ENCODE data around the gene PRTG.
"Not testable (repeated sequence)": the region's sequence is repeated elsewhere in the genome, so short reads cannot be mapped to it uniquely, and the experiment has no call there.

The PRTG gene

GRCh38 chr15:55768670-55769185 lies 25.8 kb upstream of the PRTG start:
- Histone ChIP-seq H3K27ac (no peak overlapping the region), H3K9ac (no peak overlapping the region), H3K36me3 (ENCODE audit: control insufficient read depth, insufficient read depth, low read length) (no peaks in the 10 kb centered on the region), H2AFZ (peak overlapping the region; percentile 28), H3K9me3 (ENCODE audit: control insufficient read depth, low read length) (no peaks in the 10 kb centered on the region), H3K27me3 (ENCODE audit: control insufficient read depth, insufficient read depth, low read length) (no peaks in the 10 kb centered on the region), H3K79me2 (no peaks in the 10 kb centered on the region), H3K4me1 (peaks cover 3% of the 10 kb centered on the region), H3K4me3 (ENCODE audit: low read depth, low read length) (no peak overlapping the region), H3K4me2 (ENCODE audit: low read length) (no peak overlapping the region)
- TF ChIP-seq, protein P1, sequence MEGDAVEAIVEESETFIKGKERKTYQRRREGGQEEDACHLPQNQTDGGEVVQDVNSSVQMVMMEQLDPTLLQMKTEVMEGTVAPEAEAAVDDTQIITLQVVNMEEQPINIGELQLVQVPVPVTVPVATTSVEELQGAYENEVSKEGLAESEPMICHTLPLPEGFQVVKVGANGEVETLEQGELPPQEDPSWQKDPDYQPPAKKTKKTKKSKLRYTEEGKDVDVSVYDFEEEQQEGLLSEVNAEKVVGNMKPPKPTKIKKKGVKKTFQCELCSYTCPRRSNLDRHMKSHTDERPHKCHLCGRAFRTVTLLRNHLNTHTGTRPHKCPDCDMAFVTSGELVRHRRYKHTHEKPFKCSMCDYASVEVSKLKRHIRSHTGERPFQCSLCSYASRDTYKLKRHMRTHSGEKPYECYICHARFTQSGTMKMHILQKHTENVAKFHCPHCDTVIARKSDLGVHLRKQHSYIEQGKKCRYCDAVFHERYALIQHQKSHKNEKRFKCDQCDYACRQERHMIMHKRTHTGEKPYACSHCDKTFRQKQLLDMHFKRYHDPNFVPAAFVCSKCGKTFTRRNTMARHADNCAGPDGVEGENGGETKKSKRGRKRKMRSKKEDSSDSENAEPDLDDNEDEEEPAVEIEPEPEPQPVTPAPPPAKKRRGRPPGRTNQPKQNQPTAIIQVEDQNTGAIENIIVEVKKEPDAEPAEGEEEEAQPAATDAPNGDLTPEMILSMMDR (IDR thresholded peaks at IDR 0.05) = no peak

GRCh38 chr15:55766676-55767075 lies 23.7 kb upstream of the PRTG start:
- H3K27ac ChIP-seq = no peak overlapping the region
- no peak overlapping the region for H3K4me3 ChIP-seq (ENCODE audit: low read depth, low read length)
- no peaks in the 10 kb centered on the region for H3K9me3 ChIP-seq (ENCODE audit: control insufficient read depth, low read length)
- no peaks in the 10 kb centered on the region for H3K27me3 ChIP-seq (ENCODE audit: control insufficient read depth, insufficient read depth, low read length)
- no peaks in the 10 kb centered on the region for H3K36me3 ChIP-seq (ENCODE audit: control insufficient read depth, insufficient read depth, low read length)
- no peaks in the 10 kb centered on the region for H3K79me2 ChIP-seq
- TF ChIP-seq, protein P1 (IDR thresholded peaks at IDR 0.05) = no peak
- H2AFZ ChIP-seq = no peak overlapping the region
- H3K4me1 ChIP-seq = peaks cover 3% of the 10 kb centered on the region
- no peak overlapping the region for H3K9ac ChIP-seq
- no peak overlapping the region for H3K4me2 ChIP-seq (ENCODE audit: low read length)

DNA sequence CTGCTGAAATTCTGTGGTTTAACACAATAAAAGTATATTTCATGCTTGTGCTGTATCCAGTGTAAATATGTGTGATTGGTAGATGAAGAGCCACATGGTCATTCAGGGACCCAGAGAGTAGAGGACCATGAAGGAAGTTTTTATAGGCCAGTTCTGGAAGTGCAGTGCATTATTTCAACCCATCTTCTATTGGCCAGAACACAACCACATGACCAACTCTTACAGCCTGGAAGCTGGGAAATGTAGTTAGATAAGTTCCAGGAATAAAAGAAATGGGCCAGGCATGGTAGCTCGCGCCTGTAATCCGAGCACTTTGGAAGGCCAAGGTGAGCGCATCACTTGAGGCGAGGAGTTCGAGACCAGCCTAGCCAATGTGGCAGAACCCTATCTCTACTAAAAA lies 21.4 kb upstream of the PRTG start:
- Histone ChIP-seq H3K4me3 (ENCODE audit: low read depth, low read length) (no peak overlapping the region), H3K4me1 (peaks cover 3% of the 10 kb centered on the region), H2AFZ (no peak overlapping the region), H3K27ac (no peak overlapping the region), H3K9me3 (ENCODE audit: control insufficient read depth, low read length) (no peaks in the 10 kb centered on the region), H3K9ac (no peak overlapping the region), H3K36me3 (ENCODE audit: control insufficient read depth, insufficient read depth, low read length) (no peaks in the 10 kb centered on the region), H3K79me2 (no peaks in the 10 kb centered on the region), H3K27me3 (ENCODE audit: control insufficient read depth, insufficient read depth, low read length) (no peaks in the 10 kb centered on the region), H3K4me2 (ENCODE audit: low read length) (no peak overlapping the region)
- TF ChIP-seq, protein P1 (IDR thresholded peaks at IDR 0.05) = no peak

GRCh38 chr15:55758580-55758986 lies 15.6 kb upstream of the PRTG start:
- H3K27me3 ChIP-seq (ENCODE audit: control insufficient read depth, insufficient read depth, low read length) = no peaks in the 10 kb centered on the region
- H3K27ac ChIP-seq = no peak overlapping the region
- no peaks in the 10 kb centered on the region for H3K36me3 ChIP-seq (ENCODE audit: control insufficient read depth, insufficient read depth, low read length)
- no peak overlapping the region for H2AFZ ChIP-seq
- no peaks in the 10 kb centered on the region for H3K9me3 ChIP-seq (ENCODE audit: control insufficient read depth, low read length)
- H3K4me2 ChIP-seq (ENCODE audit: low read length) = no peak overlapping the region
- no peaks in the 10 kb centered on the region for H3K79me2 ChIP-seq
- H3K4me1 ChIP-seq = no peaks in the 10 kb centered on the region
- TF ChIP-seq, protein P1 (IDR thresholded peaks at IDR 0.05) = no peak
- no peak overlapping the region for H3K4me3 ChIP-seq (ENCODE audit: low read depth, low read length)
- no peak overlapping the region for H3K9ac ChIP-seq

GRCh38 chr15:55753433-55753832 lies 10.5 kb upstream of the PRTG start:
- not testable (repeated sequence) for H3K9me3 ChIP-seq (ENCODE audit: control insufficient read depth, low read length); H3K36me3 ChIP-seq (ENCODE audit: control insufficient read depth, insufficient read depth, low read length); H3K4me2 ChIP-seq (ENCODE audit: low read length); H3K79me2 ChIP-seq; H2AFZ ChIP-seq; H3K27me3 ChIP-seq (ENCODE audit: control insufficient read depth, insufficient read depth, low read length); H3K27ac ChIP-seq; H3K9ac ChIP-seq; H3K4me3 ChIP-seq (ENCODE audit: low read depth, low read length); H3K4me1 ChIP-seq
